Measurements from ENCODE around the gene MFRP. TPM values are rescaled to one million over a fixed set of nuclear protein-coding genes. Genes with fewer than 3 reads are reported as not detected.

Gene MFRP
- total RNA-seq, 1 experiment from 2014 or later = not detected

DNA sequence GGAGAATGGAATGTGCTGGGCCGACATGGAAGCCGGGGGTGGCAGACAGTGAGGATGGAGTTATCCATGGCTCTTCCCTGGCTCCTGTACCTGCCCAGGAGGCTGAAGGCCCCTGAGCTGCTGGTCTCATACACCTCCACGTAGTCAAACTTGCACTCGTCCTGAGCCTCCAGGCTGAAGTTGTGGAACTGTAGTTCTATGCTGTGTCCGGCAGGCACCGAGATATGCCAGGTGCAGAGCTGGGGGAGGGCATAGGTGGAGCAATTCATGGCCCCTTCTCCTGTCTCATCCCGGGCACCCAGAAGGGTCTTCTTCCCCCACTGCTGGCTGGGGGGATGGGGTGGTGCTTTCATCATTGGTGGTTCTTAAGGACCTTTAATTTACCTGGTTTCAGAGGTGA is 2.8 kb downstream of the MFRP start:
- TF ChIP-seq STAT6 (CRISPR knock-in tag; conservative IDR thresholded peaks at IDR 0.05; ENCODE audit: low read depth) = no peak
- no peak for TF ChIP-seq MXD4 (CRISPR knock-in tag; IDR thresholded peaks at IDR 0.05; ENCODE audit: borderline replicate concordance)
- no peak for TF ChIP-seq ZNF317 (CRISPR knock-in tag; IDR thresholded peaks at IDR 0.05; ENCODE audit: borderline replicate concordance, low read depth)
- TF ChIP-seq GRHL2 (CRISPR knock-in tag; IDR thresholded peaks at IDR 0.05; ENCODE audit: insufficient replicate concordance, severe bottlenecking) = no peak
- TF ChIP-seq IRF2 (CRISPR knock-in tag; IDR thresholded peaks at IDR 0.05; ENCODE audit: borderline replicate concordance, low read depth) = no peak
- no peak for TF ChIP-seq ZNF671 (CRISPR knock-in tag; IDR thresholded peaks at IDR 0.05)
- TF ChIP-seq NFE2L1 (CRISPR knock-in tag; IDR thresholded peaks at IDR 0.05) = no peak
- no peak for TF ChIP-seq ZNF219 (CRISPR knock-in tag; IDR thresholded peaks at IDR 0.05; ENCODE audit: borderline replicate concordance)
- TF ChIP-seq, protein P1, sequence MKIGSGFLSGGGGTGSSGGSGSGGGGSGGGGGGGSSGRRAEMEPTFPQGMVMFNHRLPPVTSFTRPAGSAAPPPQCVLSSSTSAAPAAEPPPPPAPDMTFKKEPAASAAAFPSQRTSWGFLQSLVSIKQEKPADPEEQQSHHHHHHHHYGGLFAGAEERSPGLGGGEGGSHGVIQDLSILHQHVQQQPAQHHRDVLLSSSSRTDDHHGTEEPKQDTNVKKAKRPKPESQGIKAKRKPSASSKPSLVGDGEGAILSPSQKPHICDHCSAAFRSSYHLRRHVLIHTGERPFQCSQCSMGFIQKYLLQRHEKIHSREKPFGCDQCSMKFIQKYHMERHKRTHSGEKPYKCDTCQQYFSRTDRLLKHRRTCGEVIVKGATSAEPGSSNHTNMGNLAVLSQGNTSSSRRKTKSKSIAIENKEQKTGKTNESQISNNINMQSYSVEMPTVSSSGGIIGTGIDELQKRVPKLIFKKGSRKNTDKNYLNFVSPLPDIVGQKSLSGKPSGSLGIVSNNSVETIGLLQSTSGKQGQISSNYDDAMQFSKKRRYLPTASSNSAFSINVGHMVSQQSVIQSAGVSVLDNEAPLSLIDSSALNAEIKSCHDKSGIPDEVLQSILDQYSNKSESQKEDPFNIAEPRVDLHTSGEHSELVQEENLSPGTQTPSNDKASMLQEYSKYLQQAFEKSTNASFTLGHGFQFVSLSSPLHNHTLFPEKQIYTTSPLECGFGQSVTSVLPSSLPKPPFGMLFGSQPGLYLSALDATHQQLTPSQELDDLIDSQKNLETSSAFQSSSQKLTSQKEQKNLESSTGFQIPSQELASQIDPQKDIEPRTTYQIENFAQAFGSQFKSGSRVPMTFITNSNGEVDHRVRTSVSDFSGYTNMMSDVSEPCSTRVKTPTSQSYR (CRISPR knock-in tag; IDR thresholded peaks at IDR 0.05) = no peak
- no peak for TF ChIP-seq CBFB (CRISPR knock-in tag; IDR thresholded peaks at IDR 0.05; ENCODE audit: low read depth)
- no peak for TF ChIP-seq SMAD3 (CRISPR knock-in tag; IDR thresholded peaks at IDR 0.05; ENCODE audit: borderline replicate concordance)
- no peak for TF ChIP-seq RELA (CRISPR knock-in tag; IDR thresholded peaks at IDR 0.05; ENCODE audit: borderline replicate concordance)
- TF ChIP-seq CREM (CRISPR knock-in tag; IDR thresholded peaks at IDR 0.05) = no peak
- TF ChIP-seq, protein P2, sequence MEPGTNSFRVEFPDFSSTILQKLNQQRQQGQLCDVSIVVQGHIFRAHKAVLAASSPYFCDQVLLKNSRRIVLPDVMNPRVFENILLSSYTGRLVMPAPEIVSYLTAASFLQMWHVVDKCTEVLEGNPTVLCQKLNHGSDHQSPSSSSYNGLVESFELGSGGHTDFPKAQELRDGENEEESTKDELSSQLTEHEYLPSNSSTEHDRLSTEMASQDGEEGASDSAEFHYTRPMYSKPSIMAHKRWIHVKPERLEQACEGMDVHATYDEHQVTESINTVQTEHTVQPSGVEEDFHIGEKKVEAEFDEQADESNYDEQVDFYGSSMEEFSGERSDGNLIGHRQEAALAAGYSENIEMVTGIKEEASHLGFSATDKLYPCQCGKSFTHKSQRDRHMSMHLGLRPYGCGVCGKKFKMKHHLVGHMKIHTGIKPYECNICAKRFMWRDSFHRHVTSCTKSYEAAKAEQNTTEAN (CRISPR knock-in tag; IDR thresholded peaks at IDR 0.05) = no peak
- no peak for TF ChIP-seq TEAD4 (CRISPR knock-in tag; IDR thresholded peaks at IDR 0.05)
- ChIA-PET CTCF (interaction anchor here (0.7 to 10.4 kb wide), 4 partner anchors 12 to 191 kb away, joined by 3 to 262 read pairs (median 12); partner anchors contain the start of gene USP2), POLR2A (no interaction called here)
- no peaks in the 10 kb centered on the region for H3K36me3 Mint-ChIP-seq
- peaks cover 19% of the 10 kb centered on the region for H3K4me1 Mint-ChIP-seq
- H3K9me3 Mint-ChIP-seq = no peaks in the 10 kb centered on the region
- H3K27me3 Mint-ChIP-seq (ENCODE audit: low read depth) = peaks cover 75% of the 10 kb centered on the region
- H3K4me3 Mint-ChIP-seq = no peak overlapping the region
- DNase-seq (ENCODE audit: low spot score) (no peak), ATAC-seq (no peak)
- H3K27ac Mint-ChIP-seq = no peak overlapping the region

DNA sequence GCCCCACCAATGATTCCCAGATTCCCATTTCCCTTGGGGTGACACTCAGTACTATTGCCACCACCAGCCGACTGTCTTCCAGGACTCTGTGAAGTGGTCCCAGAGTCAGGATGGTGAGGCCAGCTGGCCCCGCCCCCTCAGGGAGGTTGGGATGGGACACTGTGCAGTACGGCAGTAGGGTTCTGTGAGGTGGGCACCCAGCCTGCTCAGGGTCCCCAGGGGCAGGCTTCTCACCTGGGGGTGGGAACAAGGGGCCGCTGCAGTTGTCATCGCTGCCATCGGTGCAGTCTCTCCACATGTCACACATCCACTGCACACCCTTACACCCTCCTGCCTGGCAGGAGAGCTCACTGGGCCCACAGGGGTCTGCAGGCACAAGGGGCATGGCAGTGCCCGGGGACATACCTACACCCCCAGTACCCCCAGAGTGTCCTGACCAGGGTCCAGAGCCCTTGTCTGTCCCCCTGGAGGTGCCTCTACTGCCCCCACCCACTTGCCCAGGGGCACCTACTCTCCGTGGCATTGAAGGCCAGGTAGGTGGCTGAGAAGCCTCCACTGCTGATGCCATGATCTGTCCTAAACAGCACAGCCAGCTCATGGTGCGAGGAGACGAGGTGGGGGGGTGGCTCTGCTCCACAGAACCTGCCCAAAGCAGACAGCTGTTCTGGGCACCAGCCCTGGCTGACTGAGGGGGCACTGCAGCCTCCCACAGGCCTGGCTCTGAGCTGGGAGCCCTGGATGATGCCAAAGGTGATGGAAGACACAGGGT is 4.0 kb downstream of the MFRP start:
- no peaks in the 10 kb centered on the region; the same call in 1 of the 2 replicates for H3K36me3 Mint-ChIP-seq
- H3K27ac Mint-ChIP-seq = no peak overlapping the region
- no peak overlapping the region for H3K4me3 Mint-ChIP-seq
- peaks cover 74% of the 10 kb centered on the region for H3K27me3 Mint-ChIP-seq (ENCODE audit: low read depth)
- ChIA-PET POLR2A (no interaction called here), CTCF (interaction anchor here (0.7 to 10.4 kb wide), 7 partner anchors 8 to 198 kb away, joined by 3 to 387 read pairs (median 88); partner anchors contain the start of genes MCAM, RNF26 and USP2)
- DNase-seq (ENCODE audit: low spot score) (no peak), ATAC-seq (no peak)
- H3K9me3 Mint-ChIP-seq = no peaks in the 10 kb centered on the region
- peaks cover 31% of the 10 kb centered on the region for H3K4me1 Mint-ChIP-seq
- TF ChIP-seq ESRRA (CRISPR knock-in tag; IDR thresholded peaks at IDR 0.05; ENCODE audit: borderline replicate concordance) (peak; percentile 18; the same call in 1 of the 2 replicates), IRF2 (CRISPR knock-in tag; IDR thresholded peaks at IDR 0.05; ENCODE audit: borderline replicate concordance, low read depth) (no peak)
